ENCODE measurements around the gene ZGRF1.
"Not testable (repeated sequence)": the region's sequence is repeated elsewhere in the genome, so short reads cannot be mapped to it uniquely, and the experiment has no call there.

ZGRF1 gene

DNA sequence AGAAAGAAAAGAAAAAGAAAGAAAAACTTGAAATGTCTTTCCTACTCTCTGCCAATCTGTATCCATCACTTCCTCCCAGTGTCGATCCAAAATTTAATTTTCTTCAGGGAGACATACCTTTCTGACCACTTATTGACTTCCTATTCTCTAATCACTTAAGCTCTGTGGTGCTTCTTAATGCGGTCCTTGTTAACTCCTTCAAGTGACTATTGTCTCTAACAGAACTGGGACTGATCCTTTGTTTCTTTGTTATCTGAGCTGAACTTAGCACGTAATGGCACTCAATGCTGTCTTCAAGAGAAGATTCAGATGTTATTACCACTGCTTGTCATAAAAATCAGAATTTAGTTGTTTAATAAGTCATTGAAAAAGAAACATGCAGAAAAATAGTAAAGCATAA lies 31.4 kb upstream of the ZGRF1 start:
- no peak for TF ChIP-seq CTCF (IDR thresholded peaks at IDR 0.05; ENCODE audit: low read depth, low read length, missing control alignments)
- DNase-seq (ENCODE audit: low read depth) = no peak
- no peak overlapping the region for H3K4me3 ChIP-seq (ENCODE audit: low read depth, low read length)

DNA sequence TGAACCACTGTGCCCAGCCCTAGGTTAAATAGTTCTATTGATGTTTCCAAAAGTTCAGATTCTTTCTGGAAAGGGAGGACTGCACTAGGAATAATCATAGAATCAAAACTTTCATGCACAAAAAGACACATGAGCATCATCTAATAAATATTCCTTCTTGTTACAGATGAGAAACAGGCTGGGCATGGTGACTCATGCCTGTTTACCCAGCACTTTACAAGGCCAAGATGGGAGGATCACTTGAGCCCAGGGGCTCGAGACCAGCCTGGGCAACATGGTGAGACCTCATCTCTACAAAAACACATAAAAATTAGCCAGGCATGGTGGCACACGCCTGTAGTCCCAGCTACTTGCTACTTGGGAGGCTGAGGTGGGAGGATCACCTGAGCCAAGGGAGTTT lies 27.9 kb upstream of the ZGRF1 start:
- no peak for TF ChIP-seq CTCF (IDR thresholded peaks at IDR 0.05; ENCODE audit: low read depth, low read length, missing control alignments)
- no peak for DNase-seq (ENCODE audit: low read depth)

DNA sequence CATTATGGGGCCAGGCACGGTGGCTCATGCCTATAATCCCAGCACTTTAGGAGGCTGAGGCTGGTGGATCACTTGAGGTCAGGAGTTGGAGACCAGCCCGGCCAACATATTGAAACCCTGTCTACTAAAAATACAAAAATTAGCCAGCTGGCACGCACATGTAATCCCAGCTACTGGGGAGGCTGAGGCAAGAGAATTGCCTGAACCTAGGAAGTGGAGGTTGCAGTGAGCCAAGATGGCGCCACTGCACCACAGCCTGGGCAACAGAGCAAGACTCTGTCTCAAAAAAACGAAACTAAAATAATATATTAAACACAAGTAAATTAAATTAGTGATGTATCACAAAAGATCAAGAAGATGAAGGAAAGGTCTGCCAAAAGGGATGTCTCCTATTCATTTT lies 19.4 kb upstream of the ZGRF1 start:
- DNase-seq (ENCODE audit: low read depth); H3K4me3 ChIP-seq (ENCODE audit: low read depth, low read length): not testable (repeated sequence)

More for the DNA sequence above, 27.9 kb upstream of the ZGRF1 start:
- no peak overlapping the region for H3K4me3 ChIP-seq (ENCODE audit: low read depth, low read length)

DNA sequence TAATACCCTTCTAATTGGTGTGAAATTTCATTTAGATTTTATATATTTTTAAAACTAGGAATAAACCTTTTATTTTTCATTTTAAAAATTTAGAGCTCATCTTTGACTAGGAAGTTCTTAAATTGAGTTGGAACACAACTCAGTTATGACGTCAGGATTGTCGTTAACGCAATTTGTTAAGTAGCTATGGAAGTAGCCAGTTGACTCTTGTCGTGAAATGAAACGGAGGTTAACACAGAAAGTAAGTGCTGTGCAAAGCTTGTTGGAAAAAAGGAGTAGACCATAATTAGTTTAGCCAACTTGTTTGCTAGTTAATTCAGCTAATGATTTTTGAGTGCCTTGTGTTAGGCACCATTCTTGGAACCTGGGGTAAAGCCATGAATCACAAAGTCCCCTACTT lies 18.6 kb upstream of the ZGRF1 start:
- DNase-seq (ENCODE audit: low read depth) = no peak
- TF ChIP-seq CTCF (IDR thresholded peaks at IDR 0.05; ENCODE audit: low read depth, low read length, missing control alignments) = no peak
- H3K4me3 ChIP-seq (ENCODE audit: low read depth, low read length) = no peak overlapping the region

DNA sequence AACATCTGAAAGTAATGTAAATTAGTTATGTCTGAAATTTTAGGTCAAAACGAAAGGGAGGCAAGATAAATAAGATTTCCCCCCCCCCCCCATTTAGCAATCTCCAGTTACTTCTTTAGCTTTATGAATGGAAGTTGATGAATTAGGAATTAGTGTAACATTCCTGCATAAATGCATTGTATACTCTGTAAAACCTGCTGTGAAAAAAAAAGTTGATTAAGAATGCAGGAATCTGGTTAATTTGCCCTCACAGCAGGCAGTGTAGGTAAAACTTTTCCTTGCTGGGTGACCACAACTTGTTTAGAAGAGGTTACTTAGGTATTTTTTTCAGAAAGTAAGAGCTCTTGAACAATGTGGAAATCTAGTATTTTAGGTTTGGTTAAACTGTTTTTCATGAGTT lies 15.5 kb upstream of the ZGRF1 start:
- no peak for DNase-seq (ENCODE audit: low read depth)
- no peak overlapping the region for H3K4me3 ChIP-seq (ENCODE audit: low read depth, low read length)
- TF ChIP-seq CTCF (IDR thresholded peaks at IDR 0.05; ENCODE audit: low read depth, low read length, missing control alignments) = no peak

DNA sequence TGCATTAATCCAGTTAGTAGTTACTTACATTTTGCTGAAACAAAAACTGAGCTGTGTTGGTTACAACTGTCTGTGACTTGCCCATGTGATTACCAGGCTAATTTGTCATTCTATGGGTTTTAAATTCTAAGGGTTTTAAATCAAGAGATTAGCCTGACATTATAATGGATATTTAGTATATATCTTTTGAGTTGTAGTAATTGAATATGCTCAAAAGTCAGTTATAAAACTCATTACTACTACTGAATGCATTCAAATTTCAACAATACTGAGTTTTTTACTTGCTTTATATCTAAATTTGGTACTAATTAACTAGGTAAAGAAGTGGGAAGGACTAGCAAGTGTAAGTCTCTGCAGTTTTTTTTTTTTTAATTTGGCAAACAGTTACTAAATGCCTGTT lies 14.9 kb upstream of the ZGRF1 start:
- H3K4me3 ChIP-seq (ENCODE audit: low read depth, low read length) = no peak overlapping the region
- TF ChIP-seq CTCF (IDR thresholded peaks at IDR 0.05; ENCODE audit: low read depth, low read length, missing control alignments) = no peak
- no peak for DNase-seq (ENCODE audit: low read depth)

DNA sequence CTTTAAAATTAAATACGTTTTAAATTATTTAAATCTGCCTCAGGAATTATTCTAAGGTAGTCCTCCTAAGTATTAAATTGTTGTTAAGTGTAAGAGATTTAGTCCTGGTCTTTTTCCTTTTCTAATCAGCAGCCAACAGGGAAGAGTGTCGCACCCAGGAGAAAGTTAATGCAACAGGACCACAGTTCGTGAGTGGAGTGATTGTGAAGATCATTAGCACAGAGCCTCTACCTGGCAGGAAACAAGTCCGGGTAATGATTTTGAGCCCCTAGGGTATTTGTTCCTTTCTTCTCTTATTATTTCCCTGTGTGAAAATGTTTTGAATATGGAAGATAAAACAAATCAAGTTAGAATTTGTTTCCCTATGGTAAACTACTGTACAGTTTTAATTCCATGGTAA lies 13.6 kb upstream of the ZGRF1 start:
- H3K4me3 ChIP-seq (ENCODE audit: low read depth, low read length) = no peak overlapping the region
- DNase-seq (ENCODE audit: low read depth) = no peak
- no peak for TF ChIP-seq CTCF (IDR thresholded peaks at IDR 0.05; ENCODE audit: low read depth, low read length, missing control alignments)

DNA sequence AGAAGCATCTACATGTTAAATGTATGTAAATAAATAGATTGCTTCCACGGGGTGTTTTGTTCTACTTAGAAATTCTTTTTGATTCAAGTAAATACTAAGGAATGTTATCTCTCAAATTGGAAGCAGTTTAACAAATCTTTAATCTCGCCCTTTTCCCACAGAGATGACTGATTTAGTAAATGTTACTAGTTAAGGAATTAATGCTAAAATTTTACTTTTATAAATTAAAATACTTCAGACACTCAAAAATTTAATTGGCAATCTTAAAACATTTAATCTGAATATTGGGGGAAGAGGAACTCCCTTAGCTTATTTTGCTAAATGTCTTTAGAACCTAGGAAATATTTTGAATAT lies 12.3 kb upstream of the ZGRF1 start:
- H3K4me3 ChIP-seq (ENCODE audit: low read depth, low read length) = no peak overlapping the region
- no peak for TF ChIP-seq CTCF (IDR thresholded peaks at IDR 0.05; ENCODE audit: low read depth, low read length, missing control alignments)
- DNase-seq (ENCODE audit: low read depth) = no peak
